Stimulated activated CD4-positive, alpha-beta T cell treated with anti-CD3 and anti-CD28 coated beads, TNF-alpha, amount 100 ng/mL, for 24 hours (primary cell): ENCODE data around the gene MTERF1.
"Not testable (repeated sequence)": the region's sequence is repeated elsewhere in the genome, so short reads cannot be mapped to it uniquely, and the experiment has no call there.

Experiments used
- DNase-seq, 3 experiments: peaks; one replicate each; pipeline ENCODE4 v3.0.0-alpha.2; 2020; ENCODE audit warnings: low read depth in 3 of 3

The MTERF1 gene

DNA sequence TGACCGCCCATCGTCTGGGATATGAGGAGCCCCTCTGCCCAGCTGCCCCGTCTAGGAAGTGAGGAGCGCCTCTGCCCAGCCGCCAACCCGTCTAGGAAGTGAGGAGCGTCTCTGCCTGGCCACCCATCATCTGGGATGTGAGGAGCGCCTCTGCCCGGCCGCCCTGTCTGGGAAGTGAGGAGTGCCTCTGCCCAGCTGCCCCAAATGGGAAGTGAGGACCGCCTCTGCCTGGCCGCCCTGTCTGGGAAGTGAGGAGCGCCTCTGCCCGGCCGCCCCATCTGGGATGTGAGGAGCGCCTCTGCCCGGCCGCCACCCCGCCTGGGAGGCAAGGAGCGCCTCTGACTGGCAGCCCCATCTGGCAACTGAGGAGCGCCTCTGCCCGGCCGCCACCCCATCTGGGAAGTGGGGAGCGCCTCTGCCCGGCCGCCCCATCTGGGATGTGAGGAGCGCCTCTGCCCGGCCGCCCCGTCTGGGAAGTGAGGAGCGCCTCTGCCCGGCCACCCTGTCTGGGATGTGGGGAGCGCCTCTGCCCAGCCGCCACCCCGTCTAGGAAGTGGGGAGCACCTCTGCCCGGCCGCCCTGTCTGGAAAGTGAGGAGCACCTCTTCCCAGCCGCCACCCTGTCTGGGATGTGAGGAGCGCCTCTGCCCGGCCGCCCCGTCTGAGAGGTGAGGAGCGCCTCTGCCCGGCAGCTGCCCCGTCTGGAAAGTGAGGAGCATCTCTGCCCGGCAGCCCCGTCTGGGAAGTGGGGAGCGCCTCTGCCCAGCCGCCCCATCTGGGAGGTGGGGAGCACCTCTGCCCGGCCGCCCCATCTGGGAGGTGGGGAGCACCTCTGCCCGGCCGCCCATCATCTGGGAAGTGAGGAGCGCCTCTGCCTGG lies 7.1 kb upstream of the MTERF1 start:
- not testable (repeated sequence) for DNase-seq

DNA sequence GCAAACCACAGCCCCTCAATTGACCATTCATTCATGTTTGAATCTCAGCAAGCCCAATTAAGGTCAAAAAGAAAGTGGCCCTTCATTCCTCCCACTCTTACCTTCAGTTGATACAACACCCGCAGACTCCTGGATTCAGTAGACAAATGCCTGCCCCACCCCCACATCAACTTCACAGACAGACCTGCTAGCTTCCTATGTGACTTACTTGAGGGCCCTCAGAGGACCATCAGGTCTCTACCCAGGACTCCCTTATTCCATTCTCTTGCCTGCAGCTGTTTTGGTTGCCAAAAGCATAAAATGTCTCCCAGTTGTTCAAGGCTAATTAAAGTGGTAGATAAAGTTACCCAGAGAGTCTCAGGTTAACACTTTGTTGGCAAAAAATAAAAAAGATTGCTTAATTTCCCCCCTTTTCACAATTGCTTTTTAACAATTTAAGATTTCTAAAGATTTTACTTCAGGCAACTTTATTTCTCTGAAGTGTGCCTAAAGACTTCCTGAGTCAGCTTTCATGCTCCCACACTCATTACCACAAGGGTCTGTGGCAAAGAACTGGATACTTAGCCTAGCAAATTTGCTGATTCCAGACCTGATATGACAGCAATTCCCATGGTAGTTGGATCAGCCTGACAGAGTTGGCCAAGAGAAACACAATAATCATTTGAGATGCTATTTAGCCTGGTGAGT lies 3.3 kb upstream of the MTERF1 start:
- no peak for DNase-seq

DNA sequence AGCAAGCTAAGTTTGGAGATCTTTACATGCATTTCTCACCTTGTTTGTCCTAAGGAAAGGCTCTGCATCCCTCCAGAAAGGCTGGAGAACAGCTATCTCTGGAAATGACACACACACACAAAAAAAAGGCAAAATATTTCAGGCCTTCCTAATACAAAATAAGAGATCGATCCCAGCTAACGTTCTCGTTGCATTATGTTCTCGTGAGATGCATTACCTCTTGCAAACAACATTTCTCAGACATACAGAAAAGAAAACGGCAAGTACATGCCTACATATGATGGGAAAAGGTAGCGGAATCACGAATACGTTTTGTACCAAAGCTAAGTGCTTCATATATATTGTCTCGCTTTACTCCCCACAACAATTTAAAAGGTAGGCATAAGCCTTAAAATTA lies 488 bp downstream of the MTERF1 start:
- no peak for DNase-seq

DNA sequence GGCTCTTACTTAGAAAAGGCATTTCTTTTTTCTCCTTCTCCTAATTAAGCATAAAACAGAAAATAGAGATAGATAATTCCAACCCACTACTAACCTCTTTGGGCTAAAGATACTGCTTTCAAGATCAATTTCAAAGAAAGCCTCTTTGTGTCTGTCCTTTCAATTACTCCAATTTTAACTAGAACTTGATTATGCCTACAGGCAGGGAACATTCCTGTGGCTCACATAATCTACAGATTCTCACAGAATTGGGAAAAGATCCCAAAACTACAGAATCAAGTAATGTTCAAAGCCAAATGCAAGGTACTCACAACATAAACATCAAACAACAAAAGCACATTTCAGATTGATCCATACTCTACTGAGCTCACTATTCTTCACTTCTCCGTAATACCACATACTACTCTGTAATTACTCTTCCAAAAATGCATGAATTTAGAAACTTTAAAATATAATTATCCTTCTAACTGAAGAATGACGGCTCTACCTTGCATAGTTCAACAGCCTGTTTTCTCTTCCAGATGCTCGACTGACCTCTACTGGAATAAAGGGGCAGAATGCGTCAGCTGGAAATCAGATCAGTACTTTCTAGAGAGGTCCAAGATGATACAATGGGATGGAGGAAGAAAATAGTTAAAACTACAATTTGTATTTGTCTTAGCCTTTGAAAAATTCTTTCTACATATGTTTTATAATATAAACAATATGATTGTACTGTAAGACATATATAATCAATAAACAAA lies 3.9 kb downstream of the MTERF1 start:
- no peak for DNase-seq

DNA sequence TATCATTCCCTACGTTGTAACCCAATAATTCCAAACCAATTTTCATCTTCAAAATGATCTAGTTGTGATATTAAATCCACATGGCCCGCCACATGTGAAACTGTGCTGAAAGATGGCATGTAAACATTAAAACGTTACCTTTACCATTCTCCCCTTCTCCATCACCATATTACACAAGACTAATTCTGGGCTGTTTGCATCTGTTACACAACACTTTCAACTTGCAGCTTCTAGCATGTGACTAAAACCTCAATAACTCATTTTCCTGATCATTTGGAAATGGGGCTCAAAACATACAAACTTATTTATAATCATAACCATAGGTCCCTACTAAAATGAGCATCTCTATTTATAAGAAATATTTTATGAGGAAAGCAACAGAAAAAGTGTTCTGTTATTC lies 4.7 kb downstream of the MTERF1 start:
- no peak for DNase-seq

DNA sequence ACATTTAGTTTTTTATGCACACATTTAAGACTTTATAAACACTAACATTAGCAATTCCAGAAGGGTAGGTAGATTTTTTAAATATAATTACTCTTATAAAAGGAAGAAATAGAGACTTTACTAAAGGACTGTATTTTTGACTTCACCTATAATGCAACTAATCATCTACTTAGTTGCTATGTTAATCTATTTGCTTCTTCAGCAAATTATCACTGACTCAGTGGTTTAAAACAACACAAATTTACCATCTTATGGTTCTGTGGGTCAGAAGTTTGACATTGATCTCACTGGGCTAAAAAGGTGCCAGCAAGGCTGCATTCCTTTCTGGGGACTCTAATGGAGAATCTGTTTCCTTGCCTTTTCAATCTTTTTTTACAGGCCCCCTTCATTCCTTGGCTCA lies 7.6 kb downstream of the MTERF1 start:
- DNase-seq: no peak

DNA sequence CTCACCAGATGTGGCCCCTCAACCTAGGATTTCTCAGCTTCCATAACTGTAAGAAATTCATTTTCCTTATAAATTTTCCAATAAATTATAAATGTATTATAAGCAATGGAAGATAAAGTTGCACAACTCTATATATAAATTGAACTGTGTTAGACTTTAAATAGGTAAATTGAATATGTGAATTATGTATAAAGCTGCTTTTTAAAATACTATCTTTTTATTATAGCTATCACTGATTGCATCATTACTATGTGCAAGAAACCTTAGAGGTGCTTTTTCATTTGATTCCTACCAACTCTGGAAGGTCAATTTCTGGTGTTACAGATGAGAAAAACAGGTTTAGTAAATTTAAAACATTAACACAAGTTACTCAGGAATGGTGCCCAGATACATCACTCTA lies 8.4 kb downstream of the MTERF1 start:
- no peak for DNase-seq

DNA sequence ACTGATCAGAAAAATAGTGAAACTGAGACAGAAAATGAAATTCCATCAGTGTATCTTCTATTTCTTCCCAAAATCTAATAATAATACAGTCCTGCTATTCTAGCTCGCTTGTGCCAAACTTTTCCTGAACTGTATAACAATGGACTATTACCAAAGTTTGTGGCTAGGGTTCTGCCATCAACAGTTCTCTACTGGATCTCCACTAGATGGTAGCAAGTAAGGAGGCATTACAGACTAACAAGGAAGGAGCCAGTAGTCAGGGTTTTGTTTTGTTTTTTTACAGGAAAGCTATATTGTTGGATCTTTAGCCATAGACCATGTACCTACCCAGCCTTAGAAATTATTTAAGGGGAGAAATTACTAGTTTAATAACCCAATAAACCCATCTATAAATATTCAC lies 10.8 kb downstream of the MTERF1 start:
- no peak for DNase-seq

DNA sequence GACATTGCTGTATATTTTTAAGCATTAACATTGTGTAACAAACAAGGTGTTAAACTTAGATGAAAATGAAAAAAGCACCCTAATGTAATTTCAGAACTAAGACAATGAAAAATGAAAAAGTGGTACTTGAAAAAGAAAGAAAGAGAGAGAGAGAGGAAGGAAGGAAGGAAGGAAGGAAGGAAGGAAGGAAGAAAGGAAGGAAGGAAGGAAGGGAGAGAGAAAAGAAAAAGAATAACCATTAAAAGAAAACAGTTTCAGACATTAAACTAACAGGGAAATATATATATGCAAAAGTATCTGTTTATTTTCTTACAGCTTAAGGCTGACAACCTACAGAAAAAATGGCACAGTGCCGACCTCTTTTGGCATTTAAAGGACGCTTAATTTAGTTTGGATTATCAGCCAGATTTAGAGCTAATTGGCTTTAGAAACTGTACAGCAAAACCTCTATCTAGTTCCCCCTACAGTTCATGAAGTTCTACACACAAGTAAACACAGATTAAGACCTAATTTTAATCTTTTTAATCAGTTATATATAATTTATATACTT lies 13.8 kb downstream of the MTERF1 start:
- no peak for DNase-seq

DNA sequence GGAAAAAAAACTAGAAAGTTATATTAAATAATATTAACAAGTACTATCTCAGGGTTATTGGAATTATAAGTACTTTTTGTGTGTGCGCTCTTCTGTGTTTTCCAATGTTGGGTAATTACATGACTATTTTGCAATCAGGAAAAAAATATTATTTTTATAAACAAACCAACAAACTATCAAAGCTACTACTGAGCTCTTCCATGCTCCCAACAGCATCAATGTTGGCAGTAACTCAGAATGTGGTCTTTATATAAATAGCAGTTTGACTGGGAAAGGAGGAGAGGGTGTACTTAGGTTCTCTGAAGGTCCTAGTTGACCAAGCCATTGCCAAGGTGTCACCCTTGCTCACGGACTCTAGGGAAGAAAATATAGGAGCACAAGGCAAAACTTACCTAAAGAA lies 15.0 kb downstream of the MTERF1 start:
- DNase-seq: no peak

DNA sequence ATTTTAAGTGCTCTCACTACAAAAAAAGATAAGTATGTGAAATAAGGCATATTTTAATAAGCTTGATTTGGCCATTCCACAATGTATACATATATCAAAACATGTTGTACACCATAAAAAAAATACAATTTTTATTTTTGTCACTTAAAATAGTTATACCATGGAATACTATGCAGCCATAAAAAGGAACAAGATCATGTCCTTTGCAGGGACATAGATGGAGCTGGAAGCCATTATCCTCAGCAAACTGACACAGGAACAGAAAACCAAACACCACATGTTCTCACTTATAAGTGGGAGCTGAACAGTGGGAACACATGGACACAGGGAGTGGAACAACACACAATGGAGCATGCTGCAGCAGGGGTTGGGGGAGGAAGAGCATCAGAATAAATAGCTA lies 15.9 kb downstream of the MTERF1 start:
- DNase-seq: not testable (repeated sequence)

DNA sequence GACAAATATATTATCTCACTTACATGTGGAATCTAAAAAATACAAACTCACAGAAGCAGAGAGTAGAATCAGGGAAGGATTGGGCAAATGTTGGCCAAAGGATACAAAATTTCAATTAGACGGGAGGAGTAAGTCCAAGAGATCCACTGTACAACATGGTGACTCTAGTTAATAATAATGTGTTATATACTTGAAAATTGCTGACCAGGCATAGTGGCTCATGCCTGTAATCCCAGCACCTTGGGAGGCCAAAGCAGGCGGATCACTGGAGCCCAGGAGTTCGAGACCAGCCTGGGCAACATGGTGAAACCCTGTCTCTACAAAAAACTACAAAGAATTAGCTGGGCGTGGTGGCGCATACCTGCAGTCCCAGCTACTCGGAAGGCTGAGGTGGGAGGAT lies 16.4 kb downstream of the MTERF1 start:
- DNase-seq: no peak

DNA sequence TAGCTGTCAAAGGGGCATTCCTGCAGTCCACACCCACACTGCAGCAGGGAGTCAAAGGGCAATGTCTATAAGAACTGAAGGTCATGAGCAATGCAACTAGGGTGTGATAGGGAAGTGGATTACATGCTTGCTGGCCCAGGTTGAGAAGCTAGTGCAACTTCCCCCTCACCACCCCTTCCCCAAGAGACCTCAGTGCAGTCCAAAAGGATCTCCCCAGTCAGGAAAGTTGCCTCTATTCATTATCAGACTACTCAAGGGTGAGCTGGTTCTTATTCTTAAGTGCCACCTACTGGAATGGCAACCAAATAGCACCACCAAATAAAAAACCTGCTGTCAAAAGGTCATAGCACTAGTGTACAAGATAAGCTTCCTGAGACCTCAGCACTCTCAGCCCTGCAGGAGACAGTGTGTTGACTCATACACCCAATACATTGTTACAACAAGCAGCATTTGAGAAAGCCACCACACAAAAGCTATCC lies 28.2 kb downstream of the MTERF1 start:
- no peak for DNase-seq

DNA sequence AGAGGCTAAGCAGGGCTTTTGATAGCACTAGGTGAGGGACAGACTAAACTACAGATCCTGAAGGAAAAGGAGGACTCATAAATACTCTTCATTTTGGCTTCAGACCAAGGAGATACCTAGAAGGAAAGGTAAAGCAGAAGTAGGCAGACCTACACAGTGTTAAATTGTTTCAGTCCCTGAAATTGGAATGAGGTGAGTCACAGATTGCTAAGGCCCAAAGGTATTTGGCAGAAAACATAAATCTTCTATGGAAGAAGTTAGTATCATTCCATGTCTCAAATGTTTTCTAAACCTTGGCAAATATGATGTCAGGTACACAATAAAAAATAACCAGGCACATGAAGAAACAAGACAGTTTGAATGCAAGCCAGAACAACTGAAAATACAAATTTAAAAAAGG lies 30.0 kb downstream of the MTERF1 start:
- DNase-seq: no peak

DNA sequence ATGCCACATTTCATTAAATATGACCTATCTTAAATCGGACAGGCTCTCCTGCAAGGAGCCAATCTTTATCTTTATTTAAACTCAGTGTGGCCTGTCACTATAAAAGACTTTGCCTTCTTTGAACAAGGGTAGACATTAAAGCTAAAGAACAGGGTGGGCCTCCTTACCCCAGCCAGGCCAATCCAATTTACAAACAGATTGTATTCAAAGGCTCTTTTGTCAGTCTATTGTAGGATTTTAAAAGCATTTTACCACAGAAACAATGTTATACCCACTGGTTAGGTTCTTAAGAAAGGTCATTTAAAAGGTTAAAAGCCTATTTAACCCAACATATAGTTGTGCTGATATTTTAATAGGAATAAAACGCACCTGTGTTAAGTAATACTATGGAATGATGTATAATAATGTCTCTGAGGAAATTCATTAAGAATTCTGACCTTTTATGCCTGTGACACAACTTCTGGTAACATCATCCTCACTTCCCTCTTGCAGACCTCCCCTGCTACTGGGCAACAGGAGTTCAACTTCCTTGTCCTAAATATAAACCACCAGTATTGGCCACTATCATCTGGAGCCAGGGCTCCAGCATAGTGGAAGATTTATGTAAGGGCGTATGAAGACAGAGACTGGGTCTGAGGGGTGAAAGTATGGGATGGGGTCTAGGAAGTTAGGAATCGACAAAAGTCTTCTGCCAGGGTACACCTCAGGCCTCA lies 32.5 kb downstream of the MTERF1 start:
- DNase-seq: no peak

DNA sequence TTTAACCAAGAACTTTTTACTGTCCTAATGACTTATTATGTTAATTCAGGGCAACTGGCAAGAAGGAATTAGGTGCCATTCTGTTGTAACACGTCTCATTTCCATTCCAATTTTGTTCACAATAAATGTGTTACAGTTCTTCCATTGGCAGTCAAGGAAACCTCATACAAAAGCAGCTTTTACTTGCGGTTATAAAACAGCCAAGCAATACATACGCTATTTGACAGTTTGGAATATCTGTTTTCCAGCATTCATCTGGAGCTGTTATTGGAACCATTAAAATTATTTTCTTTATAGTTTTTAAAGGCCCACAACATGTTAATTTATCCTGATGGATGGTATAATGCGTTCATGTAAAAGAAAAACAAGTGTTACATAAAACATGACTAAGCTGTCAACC lies 33.3 kb downstream of the MTERF1 start:
- no peak for DNase-seq

DNA sequence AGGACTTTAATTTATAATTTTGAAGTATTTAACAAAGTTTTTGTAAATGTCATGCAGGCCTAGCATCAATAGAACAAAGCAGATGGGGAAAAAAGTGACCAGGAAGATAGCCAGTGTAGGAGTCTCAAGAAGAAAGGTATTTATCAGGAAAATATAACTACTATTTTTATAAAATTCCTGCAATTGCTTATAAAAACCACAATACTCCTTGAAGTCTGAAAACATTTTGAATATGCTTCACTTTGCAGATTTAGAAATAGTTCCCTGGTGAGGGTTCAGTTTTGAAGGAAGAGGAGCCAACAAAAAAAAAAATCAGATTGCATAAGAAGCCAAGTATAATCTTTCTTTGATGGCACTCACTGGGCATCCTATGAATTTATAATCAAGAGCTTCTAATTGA lies 34.1 kb downstream of the MTERF1 start:
- DNase-seq: no peak

DNA sequence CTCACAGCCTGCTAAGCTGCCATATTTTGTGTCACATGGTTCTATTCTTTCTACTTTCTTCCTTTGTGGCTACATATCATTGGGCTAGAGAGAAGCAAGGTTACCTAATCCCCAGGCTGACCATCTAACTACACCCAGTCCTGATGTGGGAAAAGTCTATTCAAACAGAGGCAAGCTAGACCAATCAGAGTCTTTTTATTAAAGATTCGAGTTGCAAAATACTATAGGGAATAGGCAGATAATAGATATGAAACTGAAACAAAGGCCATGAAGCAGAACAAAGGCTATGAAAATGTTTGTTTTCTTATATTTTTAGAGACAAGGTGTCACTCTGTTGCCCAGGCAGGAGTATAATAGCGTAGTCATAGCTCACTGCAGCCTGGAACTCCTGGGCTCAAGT lies 36.7 kb downstream of the MTERF1 start:
- DNase-seq: no peak

DNA sequence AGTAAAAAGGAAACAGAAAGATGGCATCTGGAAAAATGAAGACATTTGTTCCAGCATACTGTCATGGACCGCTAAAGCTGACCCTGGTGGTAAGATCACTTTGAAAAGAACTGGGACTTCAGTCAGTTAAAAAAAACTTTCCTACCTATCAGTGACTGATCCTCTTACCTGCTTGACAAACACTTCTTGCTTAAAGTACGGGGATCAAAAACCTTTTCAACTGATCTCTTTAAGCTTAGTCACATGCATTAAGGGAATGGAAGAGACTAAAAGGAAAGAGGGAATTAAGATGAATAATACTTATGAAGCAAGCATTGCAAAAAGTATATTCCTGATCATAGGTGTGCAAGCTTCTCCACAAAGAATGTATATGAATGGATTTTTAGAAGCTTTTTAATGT lies 42.1 kb downstream of the MTERF1 start:
- no peak for DNase-seq

DNA sequence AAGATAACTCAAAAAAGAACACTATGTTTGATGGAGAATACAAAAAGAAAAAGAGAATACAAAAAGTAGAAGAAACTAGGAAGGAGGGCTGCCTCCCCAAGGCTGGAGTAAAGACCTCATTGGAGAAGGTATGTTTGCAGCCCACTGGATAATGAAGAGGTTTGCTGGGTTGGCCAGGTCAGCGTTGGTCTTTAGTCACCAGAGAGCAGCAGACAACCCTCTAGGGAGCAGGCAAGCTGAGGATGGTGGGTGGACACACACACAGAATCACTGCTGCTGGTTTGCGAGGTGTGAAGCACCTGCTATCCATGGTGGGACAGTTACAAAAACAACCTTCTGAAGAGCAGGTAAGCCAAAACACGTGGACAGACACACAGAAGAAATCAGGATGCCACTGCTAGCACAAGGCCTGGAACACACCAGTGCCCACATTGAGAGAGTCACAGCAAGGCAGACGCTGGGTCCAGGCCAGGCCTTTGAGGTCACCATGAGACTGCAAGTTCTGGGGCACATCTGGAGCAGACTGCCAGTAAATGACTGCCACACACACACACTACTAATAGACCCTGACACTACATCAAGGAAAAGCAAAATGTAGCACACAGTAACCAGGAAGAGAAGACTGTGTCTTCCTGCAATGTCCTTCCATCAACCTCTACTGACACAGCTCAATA lies 43.0 kb downstream of the MTERF1 start:
- no peak for DNase-seq

DNA sequence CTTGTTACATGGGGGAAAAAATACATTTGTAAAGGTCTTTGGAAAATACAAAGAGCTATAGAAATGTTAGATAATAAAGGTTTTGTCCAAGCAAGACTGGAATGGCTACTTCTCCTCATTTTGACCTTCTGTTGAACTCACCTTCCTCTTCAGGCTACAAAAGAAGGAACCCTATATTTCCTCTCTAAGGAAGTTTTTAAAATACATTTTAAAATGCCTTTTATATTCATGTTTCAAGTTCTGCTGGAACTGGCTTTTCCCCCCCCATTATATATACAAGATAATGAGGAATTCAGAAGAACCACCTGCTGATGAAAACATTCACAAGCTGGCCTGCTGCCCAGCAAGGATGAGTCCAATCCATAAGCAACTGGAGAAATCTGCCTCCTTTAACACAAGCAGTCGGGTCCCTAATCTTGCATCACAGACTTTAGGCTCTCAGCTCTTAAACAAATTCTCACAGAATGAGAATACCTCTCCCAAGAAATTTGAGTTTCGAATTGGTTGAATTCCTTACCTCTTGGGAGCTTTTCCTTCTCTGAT lies 44.6 kb downstream of the MTERF1 start:
- no peak for DNase-seq
